Stimulated activated effector memory CD8-positive, alpha-beta T cell treated with anti-CD3 and anti-CD28 coated beads, Interleukin-12 subunit alpha, Interleukin-12 subunit beta, amount 100 ng/mL, for 72 hours (primary cell): Measurements from ENCODE around the gene FBXL17.

Source experiments
- ATAC-seq: fragments of 150-1000 bp; cut with Tn5 transposase; 2 replicates; pipeline ENCODE4 v1.10.0; 2021
- DNase-seq, 2 donors: peaks; one replicate each; pipeline ENCODE4 v3.0.0; 2021 to 2022; ENCODE audit warnings: low spot score in 2 of 2
- H3K27ac Mint-ChIP-seq: one replicate; pipeline ENCODE4 v1.8.0; 2022; ENCODE audit warnings: mild to moderate bottlenecking, mixed read lengths
- H3K36me3 Mint-ChIP-seq: one replicate; pipeline ENCODE4 v1.8.0; 2022; ENCODE audit warnings: mild to moderate bottlenecking, mixed read lengths
- H3K4me1 Mint-ChIP-seq: one replicate; pipeline ENCODE4 v1.8.0; 2022; ENCODE audit warnings: mixed read lengths
- H3K4me3 Mint-ChIP-seq: one replicate; pipeline ENCODE4 v1.8.0; 2022; ENCODE audit warnings: mild to moderate bottlenecking, mixed read lengths
- H3K9me3 Mint-ChIP-seq: one replicate; pipeline ENCODE4 v1.8.0; 2022; ENCODE audit warnings: mixed read lengths

The FBXL17 gene

GRCh38 chr5:107977550-107978071, 404.3 kb downstream of the FBXL17 start:
- DNase-seq = no peak
- no peak overlapping the region for H3K27ac Mint-ChIP-seq
- peaks cover 27% of the 10 kb centered on the region for H3K4me1 Mint-ChIP-seq
- H3K9me3 Mint-ChIP-seq = no peaks in the 10 kb centered on the region
- no peak overlapping the region for H3K4me3 Mint-ChIP-seq
- no peaks in the 10 kb centered on the region for H3K36me3 Mint-ChIP-seq
- no peak for ATAC-seq

- DNase-seq (no peak), ATAC-seq (no peak)
- Mint-ChIP-seq H3K36me3 (no peaks in the 10 kb centered on the region), H3K4me3 (no peak overlapping the region), H3K4me1 (peaks cover 13% of the 10 kb centered on the region), H3K27ac (no peak overlapping the region), H3K9me3 (no peaks in the 10 kb centered on the region)
Observed at GRCh38 chr5:107975568-107975967, 406.3 kb downstream of the FBXL17 start.

DNA sequence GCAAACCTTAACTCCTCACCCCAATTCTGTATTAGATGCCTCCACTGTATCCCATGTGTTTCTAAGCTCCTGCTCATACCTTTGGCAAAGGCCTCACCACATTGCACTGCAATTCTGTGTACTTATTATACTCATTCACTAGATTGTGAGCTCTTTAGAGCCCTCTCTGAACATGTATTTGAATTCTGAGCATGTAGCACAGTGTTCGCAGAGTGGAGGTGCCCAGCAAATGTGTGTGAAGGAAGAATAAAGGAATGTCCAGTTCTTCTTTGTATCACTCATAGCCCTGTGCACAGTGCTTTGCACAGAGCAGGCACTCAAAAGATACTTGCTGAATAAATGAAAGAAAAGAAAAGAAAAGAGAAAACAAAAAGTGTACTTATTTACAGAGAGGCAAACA, 410.1 kb downstream of the FBXL17 start:
- Mint-ChIP-seq H3K36me3 (no peaks in the 10 kb centered on the region), H3K27ac (no peak overlapping the region), H3K4me1 (no peaks in the 10 kb centered on the region), H3K9me3 (no peaks in the 10 kb centered on the region), H3K4me3 (no peak overlapping the region)
- DNase-seq (no peak), ATAC-seq (no peak)

GRCh38 chr5:107969847-107970246, 412.1 kb downstream of the FBXL17 start:
- no peaks in the 10 kb centered on the region for H3K4me1 Mint-ChIP-seq
- no peak overlapping the region for H3K27ac Mint-ChIP-seq
- no peaks in the 10 kb centered on the region for H3K9me3 Mint-ChIP-seq
- no peak overlapping the region for H3K4me3 Mint-ChIP-seq
- DNase-seq (no peak), ATAC-seq (no peak)
- no peaks in the 10 kb centered on the region for H3K36me3 Mint-ChIP-seq

DNA sequence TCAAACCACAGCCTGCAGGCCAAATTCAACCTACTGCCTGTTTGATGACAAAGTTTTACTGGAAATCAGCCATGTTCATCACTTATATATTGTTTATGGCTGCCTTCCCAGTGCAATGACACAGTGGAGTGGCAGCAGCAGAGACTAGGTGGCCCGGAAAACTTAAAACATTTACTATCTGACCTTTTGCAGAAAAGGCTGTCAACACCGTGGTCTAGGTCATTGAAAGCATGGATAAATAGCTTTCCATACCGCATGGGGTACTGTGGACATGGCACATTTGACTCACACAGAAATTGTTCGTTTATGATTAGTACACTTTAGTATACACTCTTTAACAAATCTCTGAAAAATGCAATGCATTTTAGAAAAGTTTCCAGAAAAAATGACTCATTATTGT, 412.9 kb downstream of the FBXL17 start:
- H3K36me3 Mint-ChIP-seq = no peaks in the 10 kb centered on the region
- H3K27ac Mint-ChIP-seq = no peak overlapping the region
- no peaks in the 10 kb centered on the region for H3K9me3 Mint-ChIP-seq
- no peak for DNase-seq
- H3K4me3 Mint-ChIP-seq = no peak overlapping the region
- H3K4me1 Mint-ChIP-seq = no peaks in the 10 kb centered on the region
- ATAC-seq = no peak

DNA sequence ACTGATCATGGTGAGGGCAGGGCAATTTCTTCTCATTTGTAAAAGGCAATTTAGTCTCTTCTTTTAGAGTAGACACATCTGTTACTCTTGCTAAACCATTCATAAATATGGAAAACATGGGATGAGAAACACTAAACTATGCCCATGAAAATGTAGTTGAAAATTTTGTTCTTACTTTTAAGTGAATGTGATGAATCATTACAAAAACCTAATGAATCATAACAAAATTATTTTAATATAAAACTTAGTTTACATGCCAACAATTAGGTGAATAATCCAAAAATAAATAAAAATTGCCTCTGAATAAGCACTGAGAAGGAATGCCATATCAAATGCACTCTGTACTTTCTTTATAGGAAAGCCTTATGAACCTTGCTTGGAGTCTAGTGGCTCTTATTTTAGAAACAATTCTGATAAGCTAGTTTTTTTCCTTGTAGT, 413.5 kb downstream of the FBXL17 start:
- no peak for DNase-seq
- no peak for ATAC-seq
- Mint-ChIP-seq H3K27ac (no peak overlapping the region), H3K36me3 (no peaks in the 10 kb centered on the region), H3K4me3 (no peak overlapping the region), H3K9me3 (no peaks in the 10 kb centered on the region), H3K4me1 (no peaks in the 10 kb centered on the region)

DNA sequence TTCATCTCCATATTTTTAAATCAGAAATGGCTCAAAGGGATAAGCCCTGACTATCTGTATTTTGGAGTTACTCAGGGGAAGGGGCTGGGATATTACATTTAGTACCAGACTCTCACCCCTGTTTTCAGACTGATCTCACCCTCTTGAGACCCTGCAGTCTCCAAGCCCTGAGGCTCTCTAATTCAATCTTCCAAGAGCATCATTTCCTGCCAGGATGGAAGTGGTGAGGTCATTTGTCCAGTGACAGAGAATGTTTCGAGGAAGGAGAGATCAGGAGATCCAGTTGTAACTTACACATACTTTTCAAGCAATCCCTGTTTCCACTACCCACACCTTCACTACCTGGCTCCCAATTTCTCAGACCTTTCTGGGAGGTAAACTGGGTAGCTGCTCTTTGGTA, 415.7 kb downstream of the FBXL17 start:
- no peaks in the 10 kb centered on the region for H3K4me1 Mint-ChIP-seq
- no peak overlapping the region for H3K27ac Mint-ChIP-seq
- ATAC-seq (no peak), DNase-seq (no peak)
- H3K4me3 Mint-ChIP-seq = no peak overlapping the region
- no peaks in the 10 kb centered on the region for H3K9me3 Mint-ChIP-seq
- no peaks in the 10 kb centered on the region for H3K36me3 Mint-ChIP-seq

DNA sequence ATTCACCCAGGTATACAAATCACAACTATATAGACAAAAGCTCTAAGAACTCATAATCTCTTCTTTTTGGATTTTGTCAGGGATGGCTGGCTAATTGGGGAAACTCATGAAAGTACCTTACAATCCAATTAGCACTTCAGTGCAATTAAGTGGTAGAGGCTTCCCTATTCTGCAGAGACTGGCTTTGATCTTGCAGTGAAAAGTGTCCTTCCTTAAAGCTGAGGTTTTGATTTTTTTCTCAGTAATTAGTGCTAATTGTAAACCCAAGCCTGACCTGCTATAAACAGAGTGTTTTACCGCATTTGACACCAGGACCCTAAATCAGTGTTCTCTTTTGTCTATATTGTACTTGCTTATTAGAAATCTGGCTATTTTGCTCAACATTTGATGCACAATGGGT, 417.2 kb downstream of the FBXL17 start:
- Mint-ChIP-seq H3K9me3 (no peaks in the 10 kb centered on the region), H3K36me3 (no peaks in the 10 kb centered on the region)
- no peak for ATAC-seq

GRCh38 chr5:107959573-107960279, 422.2 kb downstream of the FBXL17 start:
- DNase-seq (no peak), ATAC-seq (no peak)
- Mint-ChIP-seq H3K36me3 (no peaks in the 10 kb centered on the region), H3K9me3 (no peaks in the 10 kb centered on the region), H3K4me3 (no peak overlapping the region), H3K27ac (no peak overlapping the region), H3K4me1 (no peaks in the 10 kb centered on the region)

More for the DNA sequence above, 417.2 kb downstream of the FBXL17 start:
- Mint-ChIP-seq H3K27ac (no peak overlapping the region), H3K4me1 (no peaks in the 10 kb centered on the region), H3K4me3 (no peak overlapping the region)
- DNase-seq = no peak

GRCh38 chr5:107958861-107959260, 423.0 kb downstream of the FBXL17 start:
- Mint-ChIP-seq H3K4me1 (no peaks in the 10 kb centered on the region), H3K4me3 (no peak overlapping the region), H3K27ac (no peak overlapping the region), H3K9me3 (no peaks in the 10 kb centered on the region), H3K36me3 (no peaks in the 10 kb centered on the region)
- DNase-seq (no peak), ATAC-seq (no peak)

GRCh38 chr5:107958432-107958831, 423.5 kb downstream of the FBXL17 start:
- no peak overlapping the region for H3K4me3 Mint-ChIP-seq
- ATAC-seq (no peak), DNase-seq (no peak)
- no peaks in the 10 kb centered on the region for H3K36me3 Mint-ChIP-seq
- H3K27ac Mint-ChIP-seq = no peak overlapping the region
- H3K9me3 Mint-ChIP-seq = no peaks in the 10 kb centered on the region
- H3K4me1 Mint-ChIP-seq = no peaks in the 10 kb centered on the region

DNA sequence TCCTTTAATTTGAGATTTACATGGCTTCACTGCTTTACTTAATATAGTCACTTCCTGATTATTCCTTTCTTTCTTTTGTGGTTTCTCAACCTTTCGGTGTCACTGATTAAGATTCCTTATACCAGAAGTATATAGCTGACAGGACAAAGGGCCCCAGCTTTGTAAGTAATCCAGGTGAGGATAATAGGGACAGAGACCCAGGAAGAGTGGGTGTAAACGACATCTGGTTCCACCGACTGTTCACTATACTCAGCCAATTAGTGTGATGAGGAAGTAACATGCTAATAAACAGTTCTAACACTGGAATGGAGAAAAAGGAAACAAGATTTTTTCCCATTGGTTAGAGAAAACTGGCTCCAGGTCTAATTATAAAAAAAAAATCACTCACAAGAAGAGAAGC, 424.8 kb downstream of the FBXL17 start:
- no peak for ATAC-seq
- Mint-ChIP-seq H3K36me3 (no peaks in the 10 kb centered on the region), H3K4me3 (no peak overlapping the region), H3K27ac (no peak overlapping the region), H3K9me3 (no peaks in the 10 kb centered on the region), H3K4me1 (no peaks in the 10 kb centered on the region)
- no peak for DNase-seq

GRCh38 chr5:107955321-107955720, 426.6 kb downstream of the FBXL17 start:
- Mint-ChIP-seq H3K4me1 (no peaks in the 10 kb centered on the region), H3K9me3 (no peaks in the 10 kb centered on the region), H3K4me3 (no peak overlapping the region), H3K27ac (no peak overlapping the region), H3K36me3 (no peaks in the 10 kb centered on the region)
- DNase-seq (no peak), ATAC-seq (no peak)

- no peaks in the 10 kb centered on the region for H3K36me3 Mint-ChIP-seq
- DNase-seq = no peak
- no peaks in the 10 kb centered on the region for H3K9me3 Mint-ChIP-seq
- H3K27ac Mint-ChIP-seq = no peak overlapping the region
- H3K4me3 Mint-ChIP-seq = no peak overlapping the region
- no peaks in the 10 kb centered on the region for H3K4me1 Mint-ChIP-seq
- no peak for ATAC-seq
Observed at GRCh38 chr5:107954254-107954653, 427.6 kb downstream of the FBXL17 start.

- Mint-ChIP-seq H3K9me3 (no peaks in the 10 kb centered on the region), H3K4me3 (no peak overlapping the region), H3K36me3 (no peaks in the 10 kb centered on the region), H3K4me1 (no peaks in the 10 kb centered on the region), H3K27ac (no peak overlapping the region)
- DNase-seq (no peak), ATAC-seq (no peak)
Observed at GRCh38 chr5:107952450-107952849, 429.4 kb downstream of the FBXL17 start.

DNA sequence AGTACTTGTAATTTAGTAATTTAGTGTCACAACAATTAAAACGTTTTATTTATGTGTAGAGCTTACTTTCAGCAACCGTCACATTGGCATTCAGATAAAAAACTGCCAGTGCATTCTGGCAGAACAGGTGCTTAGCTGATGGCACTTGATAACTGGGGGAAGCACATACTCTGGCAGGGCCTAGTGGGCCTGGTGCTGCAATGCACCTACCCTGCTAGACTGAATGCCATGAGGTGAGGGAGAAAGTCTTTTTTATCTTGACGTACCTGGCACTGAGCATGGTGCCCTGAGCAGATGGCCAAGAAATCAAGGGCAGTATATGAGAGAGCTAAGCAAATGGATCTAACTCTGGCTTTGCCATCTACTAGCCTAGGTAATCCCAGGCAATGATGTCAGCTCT, 430.6 kb downstream of the FBXL17 start:
- ATAC-seq = no peak
- Mint-ChIP-seq H3K9me3 (no peaks in the 10 kb centered on the region), H3K4me1 (no peaks in the 10 kb centered on the region), H3K27ac (no peak overlapping the region), H3K4me3 (no peak overlapping the region), H3K36me3 (no peaks in the 10 kb centered on the region)
- DNase-seq = no peak
